Activated CD8-positive, alpha-beta memory T cell treated with anti-CD3 and anti-CD28 coated beads, Interleukin-2, amount 50 U/mL, for 1 hour (primary cell): ENCODE results near the gene RFX7.
A peak's percentile ranks its signal among the peaks of the same experiment; 100 is the strongest.
"Not testable (repeated sequence)": the region's sequence is repeated elsewhere in the genome, so short reads cannot be mapped to it uniquely, and the experiment has no call there.

Experiments used
- DNase-seq: peaks from one replicate; pipeline ENCODE4 v3.0.0-alpha.2; 2020; ENCODE audit errors: extremely low read depth

Gene RFX7

GRCh38 chr15:56243163-56244037 lies at the start of gene RFX7:
Gene RFX7, minus strand, starts transcription at chr15:56243879. Its CDS starts 594 bp downstream, at chr15:56243285.
- DNase-seq: no peak

DNA sequence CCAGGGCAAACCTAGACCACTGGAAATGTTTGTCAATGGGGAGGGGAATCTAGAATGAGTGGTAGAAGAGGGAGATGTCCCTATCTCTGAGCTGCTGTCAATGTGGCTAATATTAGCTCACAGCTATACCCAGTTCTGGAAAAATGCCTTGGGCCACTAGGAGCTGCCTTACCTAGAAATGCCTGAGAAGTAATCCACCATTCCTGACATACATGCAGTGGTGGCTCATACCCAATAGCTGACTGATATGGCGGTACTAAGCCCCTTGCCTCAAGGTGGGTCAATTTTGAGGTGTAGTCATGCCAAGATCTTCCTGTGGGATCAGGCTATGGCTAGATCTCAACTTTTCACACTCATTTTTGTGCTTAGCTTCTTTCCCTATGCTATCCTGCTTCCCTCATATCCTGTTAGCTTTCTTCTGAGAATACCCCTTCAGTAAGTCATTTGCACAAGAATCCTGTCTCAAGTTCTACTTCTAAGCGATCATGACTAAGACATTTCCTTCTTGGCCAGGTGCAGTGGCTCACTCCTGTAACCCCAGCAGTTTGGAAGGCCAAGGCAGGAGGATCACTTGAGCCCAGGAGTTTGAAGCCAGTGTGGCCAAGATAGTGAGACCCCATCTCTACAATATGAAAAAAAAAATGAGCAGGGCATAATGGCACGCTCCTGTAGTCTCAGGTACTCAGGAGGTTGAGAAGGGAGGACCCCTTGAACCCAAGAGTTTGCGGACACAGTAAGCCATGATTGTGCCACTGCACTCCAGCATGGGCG lies 49.1 kb upstream of the RFX7 start:
- no peak for DNase-seq

- DNase-seq: no peak
Measured at GRCh38 chr15:56291741-56292140, 48.1 kb upstream of the RFX7 start.

- no peak for DNase-seq
Measured at GRCh38 chr15:56286213-56286612, 42.5 kb upstream of the RFX7 start.

DNA sequence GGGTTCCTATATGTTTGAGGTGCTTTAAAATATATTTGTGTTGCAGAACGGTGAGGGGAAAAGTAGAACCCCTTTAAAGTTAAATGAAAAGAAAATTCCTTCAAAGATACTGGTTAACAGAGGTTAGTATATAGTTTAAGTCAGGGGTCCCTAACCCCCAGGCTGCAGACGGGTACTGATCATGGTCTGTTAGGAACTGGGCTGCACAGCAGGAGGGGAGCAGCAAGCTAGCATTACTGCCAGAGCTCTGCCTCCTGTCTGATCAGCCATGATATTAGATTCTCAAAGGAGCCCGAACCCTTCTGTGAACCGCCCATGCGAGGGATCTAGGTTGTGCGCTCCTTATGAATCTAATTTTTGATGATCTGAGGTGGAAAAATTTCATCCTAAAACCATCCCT lies 37.5 kb upstream of the RFX7 start:
- no peak for DNase-seq

- no peak for DNase-seq
Measured at GRCh38 chr15:56273724-56274123, 30.0 kb upstream of the RFX7 start.

- DNase-seq: no peak
Measured at GRCh38 chr15:56272454-56272853, 28.8 kb upstream of the RFX7 start.

GRCh38 chr15:56266465-56266864 lies 22.8 kb upstream of the RFX7 start:
- DNase-seq: not testable (repeated sequence)

- DNase-seq: no peak
Measured at GRCh38 chr15:56261854-56262509, 18.3 kb upstream of the RFX7 start.

- DNase-seq: not testable (repeated sequence)
Measured at GRCh38 chr15:56257306-56257705, 13.6 kb upstream of the RFX7 start.

GRCh38 chr15:56254265-56254664 lies 10.6 kb upstream of the RFX7 start:
- no peak for DNase-seq

DNA sequence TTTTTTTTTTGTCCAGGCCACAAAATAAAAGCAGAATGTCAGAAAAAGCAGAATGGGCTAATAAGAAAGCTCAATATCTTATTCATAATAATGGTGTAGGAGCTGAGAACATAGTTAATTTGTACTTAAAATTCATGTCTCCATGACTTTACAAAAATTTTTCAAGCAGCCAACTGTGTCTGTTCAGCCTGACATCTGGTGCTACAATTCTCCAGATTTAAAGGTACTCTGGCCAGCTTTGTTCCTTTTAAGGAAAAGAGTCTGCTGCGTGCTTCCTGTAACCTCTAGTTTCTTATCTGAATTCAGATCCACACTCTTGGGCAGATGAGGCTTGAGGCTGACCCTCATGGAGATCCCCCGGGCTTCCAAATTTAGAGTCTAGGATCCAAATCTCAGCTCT lies 8.7 kb upstream of the RFX7 start:
- no peak for DNase-seq

- DNase-seq: no peak
Measured at GRCh38 chr15:56251315-56252095, 7.8 kb upstream of the RFX7 start.

GRCh38 chr15:56250626-56251025 lies 6.9 kb upstream of the RFX7 start:
- no peak for DNase-seq

DNA sequence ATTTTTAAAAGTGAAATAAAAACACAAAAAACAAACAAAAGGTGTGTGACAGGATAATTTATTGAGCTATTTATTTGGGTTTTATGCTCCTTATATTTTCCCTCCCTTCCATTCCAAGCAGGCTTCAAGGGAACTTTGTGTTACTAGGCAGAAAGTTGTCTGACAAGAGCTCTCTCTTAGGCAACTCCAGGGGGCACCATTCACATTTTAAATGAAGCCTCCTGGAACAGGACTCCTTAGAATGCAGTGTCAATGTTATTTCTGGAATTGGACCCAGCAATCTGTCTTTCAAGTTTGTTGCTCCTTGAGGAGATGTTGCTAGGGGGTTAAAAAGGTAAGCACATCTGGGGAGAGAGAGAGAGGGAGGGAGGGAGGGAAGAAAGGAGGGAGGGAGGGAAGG lies 5.4 kb upstream of the RFX7 start:
- DNase-seq: no peak

DNA sequence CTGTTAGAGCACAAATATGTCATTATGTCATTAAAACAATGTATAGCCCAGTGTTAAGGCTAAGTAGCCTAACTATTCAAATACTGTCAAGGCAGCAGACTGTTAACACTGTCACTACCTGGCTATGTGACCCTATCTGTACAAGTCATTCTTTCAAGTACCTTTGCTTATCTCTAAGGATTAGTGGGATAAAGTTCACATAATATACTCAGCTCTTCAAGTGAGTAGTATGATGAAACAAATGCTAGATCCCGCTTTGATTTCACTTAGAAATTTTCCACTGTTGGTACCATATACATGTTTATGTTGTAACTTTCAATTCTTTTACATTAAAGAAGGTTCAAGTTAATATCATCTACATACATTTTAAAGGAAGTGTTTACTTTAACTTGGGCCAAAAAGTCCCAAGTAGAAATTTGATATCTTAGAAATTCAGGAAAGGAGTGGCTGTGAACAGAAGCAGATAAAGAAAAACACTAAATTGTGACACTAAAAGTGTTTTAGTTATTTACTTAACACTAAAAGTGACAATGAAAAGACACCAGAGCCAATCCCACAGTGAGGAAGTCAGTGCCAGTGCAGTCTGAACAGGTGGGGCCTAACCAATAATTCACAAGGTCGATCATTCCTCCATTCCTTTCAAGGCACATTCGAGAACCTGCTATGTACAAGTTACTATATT lies 4.8 kb upstream of the RFX7 start:
- DNase-seq: no peak

DNA sequence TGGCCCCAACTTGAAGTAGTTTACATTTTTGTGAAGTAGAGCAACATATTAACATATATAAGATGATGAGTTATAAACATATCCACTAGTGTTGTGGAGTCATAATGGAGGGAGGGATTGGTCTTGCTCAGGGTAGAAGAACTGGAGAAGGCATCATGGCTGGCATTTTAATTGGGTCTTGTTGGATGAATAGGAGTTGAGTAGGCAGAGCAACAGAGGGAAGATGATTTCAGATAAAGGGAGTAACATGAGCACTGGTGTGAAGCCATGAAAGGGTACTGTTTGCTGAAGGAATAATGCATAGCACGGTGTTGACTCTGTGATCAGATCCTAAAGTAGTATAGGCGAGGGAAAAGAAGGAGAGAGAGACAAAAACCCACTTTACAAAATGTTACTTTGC lies 3.6 kb upstream of the RFX7 start:
- no peak for DNase-seq

- peak; percentile 76 for DNase-seq
Measured at GRCh38 chr15:56245871-56246814, 2.5 kb upstream of the RFX7 start.

DNA sequence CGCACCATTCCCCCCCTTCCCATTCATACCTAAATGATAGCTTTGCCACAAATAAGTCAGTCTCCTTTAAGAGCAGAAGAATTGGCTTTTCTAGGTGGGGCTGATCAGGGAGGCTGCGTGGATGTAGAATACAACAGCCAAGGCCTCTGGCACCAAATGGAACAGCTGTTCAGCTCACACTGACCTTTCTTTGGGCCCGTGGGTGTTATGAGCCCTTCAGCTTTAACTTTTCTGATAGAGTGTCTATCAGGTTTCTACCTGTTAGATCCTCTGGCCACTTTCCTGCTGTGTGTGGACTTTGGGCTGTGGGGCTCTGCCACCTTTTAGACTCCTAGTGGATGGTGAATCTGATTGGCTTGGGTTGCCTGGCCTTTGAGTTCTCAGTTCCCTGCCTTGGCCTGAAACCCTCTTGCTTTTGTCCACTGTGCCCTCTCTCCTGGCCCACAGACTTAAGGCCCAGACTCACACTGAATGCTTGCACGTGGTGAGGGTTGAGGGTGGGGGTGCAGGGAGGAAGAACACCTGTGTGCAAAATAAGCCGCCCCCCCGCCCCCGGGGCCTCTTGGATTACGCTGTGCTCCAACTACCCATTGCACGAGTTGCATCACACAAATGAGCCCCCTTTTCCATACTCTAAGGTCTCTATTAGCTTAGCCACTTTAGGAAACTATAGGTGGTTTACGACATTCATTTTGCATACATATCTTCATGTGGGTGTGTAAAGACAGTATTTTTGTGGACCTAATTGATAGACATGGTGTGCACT lies 1.3 kb upstream of the RFX7 start:
- DNase-seq: no peak
